Neural progenitor cell (in vitro differentiated cells): Measurements from ENCODE around the gene FMN1. TPM values are rescaled to one million over a fixed set of nuclear protein-coding genes. Genes with fewer than 3 reads are reported as not detected.

Experiments used
- DNase-seq: peaks from one replicate; pipeline ENCODE4 v3.0.0-alpha.2; 2016; ENCODE audit warnings: low spot score
- H2AFZ ChIP-seq: fragments of 200-600 bp; sonication (generic); replicated peaks from 2 replicates; pipeline ENCODE4 v1.6.1; 2016; ENCODE audit warnings: antibody characterized with exemption
- H3F3A ChIP-seq: fragments of 200-600 bp; sonication (generic); 2 replicates; pipeline ENCODE4 v1.6.1; 2016; ENCODE audit warnings: antibody characterized with exemption, low read depth
- H3K27ac ChIP-seq: fragments of 200-600 bp; sonication (generic); 2 replicates; pipeline ENCODE4 v1.5.1; 2016; ENCODE audit warnings: mild to moderate bottlenecking
- H3K27me3 ChIP-seq: fragments of 200-600 bp; sonication (generic); 2 replicates; pipeline ENCODE4 v1.6.1; 2016; ENCODE audit warnings: mild to moderate bottlenecking, moderate library complexity
- H3K36me3 ChIP-seq: fragments of 200-600 bp; sonication (generic); 2 replicates; pipeline ENCODE4 v1.5.1; 2016
- H3K4me1 ChIP-seq: fragments of 200-600 bp; sonication (generic); 2 replicates; pipeline ENCODE4 v1.6.1; 2016; ENCODE audit warnings: mixed run types
- H3K4me2 ChIP-seq: fragments of 200-600 bp; sonication (generic); 2 replicates; pipeline ENCODE4 v1.6.1; 2016
- H3K4me3 ChIP-seq: fragments of 200-600 bp; sonication (generic); 2 replicates; pipeline ENCODE4 v1.5.1; 2016
- H3K79me2 ChIP-seq: fragments of 200-600 bp; sonication (generic); 2 replicates; pipeline ENCODE4 v1.6.1; 2016; ENCODE audit warnings: low read depth
- H3K9ac ChIP-seq: fragments of 200-600 bp; sonication (generic); 2 replicates; pipeline ENCODE4 v1.6.1; 2016
- H3K9me3 ChIP-seq: fragments of 200-600 bp; sonication (generic); 2 replicates; pipeline ENCODE4 v1.5.1; 2016; ENCODE audit warnings: low read depth
- H4K20me1 ChIP-seq: fragments of 200-600 bp; sonication (generic); 2 replicates; pipeline ENCODE4 v1.6.1; 2016; ENCODE audit warnings: low read depth
- H3K27ac Mint-ChIP-seq: 3 replicates; pipeline ENCODE4 v1.8.0; 2021; ENCODE audit warnings: mixed read lengths
- H3K27me3 Mint-ChIP-seq: 2 replicates; pipeline ENCODE4 v1.8.0; 2022; ENCODE audit warnings: low read depth, mild to moderate bottlenecking, inconsistent platforms, moderate library complexity, mixed read lengths; ENCODE audit not compliant: insufficient read depth
- H3K36me3 Mint-ChIP-seq: 3 replicates; pipeline ENCODE4 v1.8.0; 2021; ENCODE audit warnings: mixed read lengths
- H3K4me1 Mint-ChIP-seq: 3 replicates; pipeline ENCODE4 v1.8.0; 2021; ENCODE audit warnings: mixed read lengths
- H3K4me3 Mint-ChIP-seq: 3 replicates; pipeline ENCODE4 v1.8.0; 2021; ENCODE audit warnings: mild to moderate bottlenecking, moderate library complexity, mixed read lengths
- H3K9me3 Mint-ChIP-seq: 3 replicates; pipeline ENCODE4 v1.8.0; 2020; ENCODE audit warnings: mixed read lengths
- CTCF ChIP-seq: fragments of 200-600 bp; sonication (generic); IDR thresholded peaks from 2 replicates; pipeline ENCODE4 v1.5.1; 2017; ENCODE audit warnings: antibody characterized with exemption, mild to moderate bottlenecking
- EZH2 ChIP-seq: fragments of 200-600 bp; sonication (generic); IDR thresholded peaks from 2 replicates; pipeline ENCODE4 v1.6.1; 2017; ENCODE audit warnings: antibody characterized with exemption, mild to moderate bottlenecking, moderate library complexity
- EZH2phosphoT487 ChIP-seq: fragments of 200-600 bp; sonication (generic); IDR thresholded peaks from 2 replicates; pipeline ENCODE4 v1.6.1; 2017; ENCODE audit warnings: antibody characterized with exemption
- total RNA-seq: library from RNA; depleted of rRNA; stranded (reverse); fragments of >200 nt; gene quantifications from 2 replicates; pipeline ENCODE4 v1.2.3, GENCODE V29; 2015; ENCODE audit warnings: low replicate concordance

FMN1 gene
- total RNA-seq, 1 donor from 2014 or later: 5.7 TPM

GRCh38 chr15:33089878-33090757 is 104.4 kb downstream of the FMN1 start:
- Mint-ChIP-seq H3K27me3 (peaks cover 2% of the 10 kb centered on the region), H3K4me3 (no peak overlapping the region), H3K9me3 (no peaks in the 10 kb centered on the region), H3K36me3 (no peaks in the 10 kb centered on the region), H3K4me1 (peaks cover 2% of the 10 kb centered on the region), H3K27ac (no peak overlapping the region)
- TF ChIP-seq EZH2 (no peak), CTCF (no peak), EZH2phosphoT487 (no peak)
- Histone ChIP-seq H3K79me2 (no peaks in the 10 kb centered on the region), H3K4me1 (no peaks in the 10 kb centered on the region), H3F3A (no peaks in the 10 kb centered on the region), H3K9me3 (no peaks in the 10 kb centered on the region), H3K4me2 (no peak overlapping the region), H3K4me3 (no peak overlapping the region), H3K36me3 (no peaks in the 10 kb centered on the region), H3K27ac (no peak overlapping the region), H3K27me3 (no peaks in the 10 kb centered on the region), H3K9ac (no peak overlapping the region), H2AFZ (no peak overlapping the region), H4K20me1 (no peaks in the 10 kb centered on the region)
- DNase-seq: no peak

GRCh38 chr15:33089165-33089877 is 105.2 kb downstream of the FMN1 start:
- Mint-ChIP-seq H3K27ac (no peak overlapping the region), H3K36me3 (no peaks in the 10 kb centered on the region), H3K27me3 (peaks cover 2% of the 10 kb centered on the region), H3K4me3 (no peak overlapping the region), H3K9me3 (no peaks in the 10 kb centered on the region), H3K4me1 (peaks cover 10% of the 10 kb centered on the region)
- TF ChIP-seq EZH2phosphoT487 (no peak), EZH2 (no peak), CTCF (no peak)
- Histone ChIP-seq H3K79me2 (no peaks in the 10 kb centered on the region), H3K27ac (no peak overlapping the region), H3K36me3 (no peaks in the 10 kb centered on the region), H3K9me3 (no peaks in the 10 kb centered on the region), H3K9ac (no peak overlapping the region), H3K4me1 (no peaks in the 10 kb centered on the region), H3K4me3 (no peak overlapping the region), H2AFZ (no peak overlapping the region), H3K4me2 (no peak overlapping the region), H3K27me3 (no peaks in the 10 kb centered on the region), H4K20me1 (no peaks in the 10 kb centered on the region), H3F3A (no peaks in the 10 kb centered on the region)
- DNase-seq: no peak

GRCh38 chr15:33086500-33087121 is 107.9 kb downstream of the FMN1 start:
- Histone ChIP-seq H3F3A (no peaks in the 10 kb centered on the region), H3K79me2 (no peaks in the 10 kb centered on the region), H3K27ac (no peak overlapping the region), H2AFZ (no peak overlapping the region), H3K4me2 (no peak overlapping the region), H3K27me3 (no peaks in the 10 kb centered on the region), H3K4me3 (no peak overlapping the region), H3K36me3 (no peaks in the 10 kb centered on the region), H3K4me1 (peaks cover 8% of the 10 kb centered on the region), H3K9me3 (no peaks in the 10 kb centered on the region), H4K20me1 (no peaks in the 10 kb centered on the region), H3K9ac (no peak overlapping the region)
- TF ChIP-seq CTCF: peak; percentile 66
- no peak for TF ChIP-seq EZH2
- no peak for TF ChIP-seq EZH2phosphoT487
- Mint-ChIP-seq H3K36me3 (no peaks in the 10 kb centered on the region), H3K4me3 (no peak overlapping the region), H3K9me3 (no peaks in the 10 kb centered on the region), H3K27ac (no peak overlapping the region), H3K27me3 (peaks cover 2% of the 10 kb centered on the region), H3K4me1 (peaks cover 34% of the 10 kb centered on the region)
- peak; percentile 59 for DNase-seq
